Tongue (tissue), 2 donors: ENCODE measurements around the gene FHL1. TPM values are rescaled to one million over a fixed set of nuclear protein-coding genes. Genes with fewer than 3 reads are reported as not detected.
"Not testable (repeated sequence)": the region's sequence is repeated elsewhere in the genome, so short reads cannot be mapped to it uniquely, and the experiment has no call there.

Experiments used
- DNase-seq: peaks from one replicate; pipeline ENCODE4 v3.0.0-alpha.2; 2015
- total RNA-seq: library from RNA; depleted of rRNA; stranded (reverse); fragments of >200 nt; gene quantifications from one replicate; pipeline ENCODE4 v1.2.3, GENCODE V29; 2014

The FHL1 gene
- total RNA-seq, 1 donor from 2014 or later = 2,906 TPM

DNA sequence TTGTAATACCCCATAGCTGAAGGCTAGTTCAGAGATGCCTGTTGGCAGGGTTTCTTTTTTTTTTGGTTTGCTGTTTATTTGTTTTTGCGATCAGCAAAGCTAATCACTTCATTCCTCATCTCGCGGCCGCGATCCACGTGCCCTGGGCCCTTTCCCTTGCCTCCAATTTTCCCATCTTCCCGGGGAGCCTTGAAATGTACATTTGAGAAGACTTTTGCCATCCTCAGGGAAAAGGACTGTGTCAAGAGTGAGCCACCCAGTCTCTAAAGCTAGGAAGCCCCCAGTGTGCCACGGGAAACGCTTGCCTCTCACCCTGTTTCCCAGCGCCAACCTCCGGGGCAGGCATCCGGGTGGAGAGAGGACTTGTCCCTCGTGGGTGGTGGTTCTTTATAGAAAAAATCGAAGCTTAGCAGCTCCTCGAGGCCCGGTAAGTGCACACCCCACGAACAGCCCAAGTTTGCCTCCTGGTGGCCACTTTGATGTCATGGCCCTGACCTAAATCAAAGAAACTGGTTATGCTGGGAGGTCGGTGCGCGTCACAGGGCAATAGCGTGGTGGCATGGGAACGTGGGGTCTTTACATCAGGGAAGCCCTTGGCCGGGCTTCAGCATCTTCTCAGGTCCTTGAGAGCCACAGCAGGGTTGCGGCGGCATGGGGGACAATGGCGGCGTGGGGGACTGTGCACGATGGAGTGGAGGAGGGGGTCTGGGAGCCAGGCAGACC is 61.8 kb downstream of the FHL1 start:
- DNase-seq = no peak

GRCh38 chrX:136209751-136210150 is 62.4 kb downstream of the FHL1 start:
- no peak for DNase-seq

GRCh38 chrX:136210243-136210642 is 62.9 kb downstream of the FHL1 start:
- DNase-seq = no peak

- no peak for DNase-seq
These were observed 63.5 kb downstream of the FHL1 start for GRCh38 chrX:136210806-136211205.

DNA sequence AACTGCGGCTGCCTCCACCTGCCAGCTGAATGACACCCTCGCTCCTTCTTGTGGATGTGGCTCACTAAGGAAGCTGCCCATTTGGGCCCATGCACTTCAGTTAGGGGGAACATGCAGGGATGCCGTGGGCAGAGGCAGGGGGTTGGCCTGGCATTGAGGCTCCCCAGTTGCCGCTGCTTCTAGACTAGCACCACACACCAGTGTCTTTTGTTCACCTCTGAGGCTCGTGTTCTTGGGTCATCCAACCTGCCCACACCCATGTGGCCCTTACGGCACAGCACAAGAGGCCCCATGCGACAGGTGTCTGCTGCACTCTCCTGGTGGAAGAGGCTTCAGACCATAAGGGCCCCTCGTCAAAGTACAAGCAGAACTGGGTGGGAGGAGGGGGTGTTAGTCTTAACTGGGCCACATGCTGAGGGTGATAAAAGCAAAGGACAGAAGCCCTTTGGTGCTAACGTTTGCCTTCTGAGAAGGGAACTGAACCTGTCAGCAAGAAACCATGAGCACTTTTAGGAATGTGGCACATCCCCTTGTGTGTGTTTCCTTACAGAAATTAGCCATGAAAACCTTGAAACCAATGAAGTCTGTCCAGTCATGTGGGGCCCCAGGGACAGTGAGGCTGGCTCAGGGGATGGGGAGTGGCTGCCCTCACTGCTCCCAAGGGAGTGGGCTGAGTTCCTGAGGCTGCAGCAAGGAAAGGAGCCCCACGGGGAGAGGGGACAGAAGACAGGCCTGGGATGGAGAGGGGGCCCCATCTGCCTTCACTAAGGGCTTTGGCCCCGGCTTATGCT is 64.6 kb downstream of the FHL1 start:
- DNase-seq = no peak

GRCh38 chrX:136212557-136213111 is 65.3 kb downstream of the FHL1 start:
- no peak for DNase-seq

GRCh38 chrX:136214551-136214950 is 67.2 kb downstream of the FHL1 start:
- no peak for DNase-seq

DNA sequence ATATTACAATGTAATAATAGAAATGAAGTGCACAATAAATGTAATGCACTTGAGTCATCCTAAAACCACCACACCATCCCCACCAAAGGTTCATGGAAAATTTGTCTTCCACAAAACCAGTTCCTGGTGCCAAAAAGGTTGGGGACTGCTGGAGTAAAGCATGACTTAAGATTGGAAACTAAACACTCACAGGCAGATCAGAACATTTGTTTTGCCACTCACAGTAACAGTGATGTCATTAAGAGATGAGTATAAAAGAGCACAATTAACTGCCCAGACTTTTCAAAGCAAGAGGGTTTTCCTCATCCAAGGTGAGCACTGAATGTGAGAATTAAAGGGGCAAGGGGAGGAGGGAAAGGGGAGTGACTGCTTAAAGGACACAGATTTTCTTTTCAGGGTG is 68.2 kb downstream of the FHL1 start:
- DNase-seq = no peak

- no peak for DNase-seq
These were observed 72.6 kb downstream of the FHL1 start for GRCh38 chrX:136219893-136220292.

GRCh38 chrX:136220540-136220939 is 73.2 kb downstream of the FHL1 start:
- DNase-seq = no peak

- no peak for DNase-seq
These were observed 73.6 kb downstream of the FHL1 start for GRCh38 chrX:136220951-136221350.

- DNase-seq = no peak
These were observed 74.6 kb downstream of the FHL1 start for GRCh38 chrX:136221851-136222513.

- DNase-seq = no peak
These were observed 79.7 kb downstream of the FHL1 start for GRCh38 chrX:136227074-136227473.

DNA sequence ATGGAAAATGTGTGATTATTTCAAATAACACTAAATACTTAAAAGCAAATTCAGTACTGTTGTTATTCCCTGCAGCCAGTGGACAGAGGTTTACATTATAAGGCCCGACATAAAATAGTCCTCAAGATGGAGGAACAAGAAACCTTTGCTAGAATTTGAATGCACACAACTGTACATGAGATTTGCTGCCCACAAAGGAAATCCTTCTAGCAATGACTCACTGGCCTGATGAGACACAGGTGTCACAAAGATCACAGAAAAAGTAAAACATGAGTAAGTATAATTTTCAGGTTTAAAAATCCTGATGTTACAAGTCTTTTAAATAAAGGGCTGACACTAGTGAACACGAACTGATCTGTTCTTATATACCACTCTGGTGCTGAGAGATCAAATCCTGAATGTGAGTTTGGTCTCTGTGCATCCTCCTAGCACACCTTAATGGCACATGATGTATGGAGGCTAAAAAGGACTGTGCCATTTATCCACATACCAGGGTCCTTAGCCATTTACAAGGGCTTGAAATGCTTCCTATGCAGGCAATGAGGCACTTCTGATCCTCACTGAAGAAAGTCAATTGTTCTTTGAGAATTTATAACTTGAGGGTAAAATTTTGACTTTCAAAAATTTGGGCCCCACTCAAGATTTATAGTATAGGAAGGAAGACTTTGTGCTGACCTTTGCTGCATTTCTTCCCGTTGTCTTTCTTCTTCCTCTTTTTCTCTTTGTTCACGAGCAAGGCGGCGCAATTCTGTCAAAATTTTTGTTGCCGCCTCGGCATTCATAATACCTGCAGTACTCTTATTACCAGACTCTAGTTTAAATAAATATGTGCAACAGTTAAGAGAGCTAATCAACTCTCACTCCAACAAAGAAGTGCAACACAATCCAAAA is 80.9 kb downstream of the FHL1 start:
- no peak for DNase-seq

DNA sequence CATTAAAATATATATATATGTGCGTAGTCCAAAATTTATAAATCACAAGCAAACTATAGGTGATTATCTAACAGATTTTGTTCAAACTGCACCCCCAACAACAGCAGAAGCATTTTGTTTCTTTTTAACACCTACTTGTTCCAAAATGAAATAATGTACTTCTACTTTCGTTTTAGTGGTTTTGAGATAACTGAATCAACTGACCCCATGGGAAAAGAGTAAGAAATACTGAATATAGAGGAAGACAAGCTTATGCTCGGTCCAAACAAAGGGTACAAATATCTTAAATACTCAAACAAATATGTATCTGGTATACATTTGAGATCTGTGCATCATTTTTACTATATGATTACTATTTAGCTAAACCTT is 81.5 kb downstream of the FHL1 start:
- DNase-seq = no peak

DNA sequence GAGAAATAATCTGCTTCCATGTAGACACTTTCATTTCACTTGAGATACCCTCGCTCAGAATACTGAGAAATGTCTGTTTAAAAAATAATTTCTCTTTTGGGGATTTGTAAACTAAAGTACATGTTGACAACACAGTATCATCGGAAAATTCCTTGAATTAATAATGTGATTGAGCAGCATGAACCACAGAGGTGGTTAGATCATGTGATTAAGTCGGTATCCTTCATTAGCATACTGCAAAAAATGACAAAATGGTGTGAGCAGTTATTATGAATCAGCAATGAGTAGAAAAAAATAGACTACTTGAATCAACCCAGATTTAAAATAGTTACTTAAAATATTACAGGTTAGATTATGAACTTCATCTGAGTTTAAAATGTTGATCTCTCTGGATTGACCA is 89.7 kb downstream of the FHL1 start:
- no peak for DNase-seq

- DNase-seq = not testable (repeated sequence)
These were observed 90.5 kb downstream of the FHL1 start for GRCh38 chrX:136237849-136238248.

GRCh38 chrX:136246201-136246600 is 98.9 kb downstream of the FHL1 start:
- DNase-seq = no peak

GRCh38 chrX:136250191-136251040 is 103.1 kb downstream of the FHL1 start:
- DNase-seq = peak; percentile 30

DNA sequence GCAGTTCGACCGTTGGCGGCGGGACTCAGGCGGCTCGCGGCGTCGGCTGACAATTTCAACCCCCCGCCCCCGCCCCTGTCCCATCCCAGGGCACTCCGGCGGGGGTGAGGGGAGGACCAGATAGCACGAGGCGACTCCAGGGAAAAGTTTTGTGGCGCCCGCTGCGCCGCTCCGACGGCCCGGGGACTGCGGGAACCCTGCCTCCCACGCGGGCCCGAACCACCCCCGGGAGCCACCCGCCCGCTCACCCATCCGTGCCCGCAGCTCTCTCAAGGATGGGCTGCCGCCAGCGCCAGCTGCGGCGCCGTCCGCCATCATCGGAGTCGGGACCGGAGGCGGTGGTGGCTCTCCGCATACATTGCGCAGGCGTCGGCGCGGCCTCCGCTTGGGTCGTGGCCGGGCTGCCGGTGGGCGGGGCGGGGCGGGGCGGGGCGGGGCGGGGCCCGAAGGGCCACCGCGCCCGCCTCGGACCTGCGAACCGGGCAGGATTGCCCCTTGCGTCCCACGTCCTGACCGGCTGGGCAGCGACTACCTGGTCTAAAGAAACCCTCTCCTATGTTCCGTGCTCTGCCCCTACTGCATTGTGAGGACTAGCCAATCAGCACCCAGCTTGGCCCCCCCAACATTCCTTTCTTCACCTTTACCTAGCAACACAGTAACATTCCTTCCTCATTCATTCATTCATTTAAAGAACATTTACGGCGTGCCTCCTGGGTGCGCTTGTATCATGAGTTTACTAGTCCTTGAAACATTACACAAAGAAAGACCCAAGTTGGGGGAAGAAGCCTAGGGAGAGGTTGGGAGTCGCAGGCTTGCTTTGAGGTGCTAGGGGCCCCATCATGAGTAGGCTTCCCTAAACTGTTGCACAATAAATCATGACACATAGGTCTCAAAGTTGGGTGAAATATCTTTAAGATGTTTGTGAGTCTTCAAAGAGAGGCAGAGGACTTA is 104.0 kb downstream of the FHL1 start, which contains the start of gene MAP7D3:
MAP7D3 (minus strand) TSS at position 360 of the 951 bp plus-strand sequence; CDS start at position 318, 42 bp downstream.
- DNase-seq = peak; percentile 71
